HG02588 (cell line): Measurements from ENCODE around the gene VSTM1.
"Not testable (repeated sequence)": the region's sequence is repeated elsewhere in the genome, so short reads cannot be mapped to it uniquely, and the experiment has no call there.

Experiments
- ATAC-seq: cut with Tn5 transposase; IDR thresholded peaks from one replicate; pipeline ENCODE4 v1.9.1; 2021; ENCODE audit warnings: mild to moderate bottlenecking, moderate library complexity; ENCODE audit not compliant: unreplicated experiment

VSTM1 gene

DNA sequence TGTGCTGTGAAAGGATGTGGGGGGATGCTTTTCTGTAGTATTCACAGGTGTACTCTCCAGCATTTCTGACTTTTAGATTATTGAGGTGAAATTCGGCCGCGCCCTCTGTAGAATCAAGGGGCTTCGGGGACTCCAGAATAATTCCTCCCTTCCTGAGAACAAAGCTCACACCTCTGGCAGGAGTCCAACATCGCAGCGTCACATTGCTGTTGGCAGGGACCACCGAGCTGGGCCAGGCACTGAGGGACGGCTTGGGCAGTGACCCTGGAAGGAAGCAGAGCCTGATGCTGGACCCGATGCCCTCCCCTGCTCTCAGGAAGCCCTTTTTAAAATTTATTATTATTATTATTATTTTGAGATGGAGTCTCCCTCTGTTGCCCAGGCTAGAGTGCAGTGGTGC, 11.2 kb upstream of the VSTM1 start:
- ATAC-seq, result no peak

- no peak for ATAC-seq
Observed at GRCh38 chr19:54073829-54074228, 10.1 kb upstream of the VSTM1 start.

DNA sequence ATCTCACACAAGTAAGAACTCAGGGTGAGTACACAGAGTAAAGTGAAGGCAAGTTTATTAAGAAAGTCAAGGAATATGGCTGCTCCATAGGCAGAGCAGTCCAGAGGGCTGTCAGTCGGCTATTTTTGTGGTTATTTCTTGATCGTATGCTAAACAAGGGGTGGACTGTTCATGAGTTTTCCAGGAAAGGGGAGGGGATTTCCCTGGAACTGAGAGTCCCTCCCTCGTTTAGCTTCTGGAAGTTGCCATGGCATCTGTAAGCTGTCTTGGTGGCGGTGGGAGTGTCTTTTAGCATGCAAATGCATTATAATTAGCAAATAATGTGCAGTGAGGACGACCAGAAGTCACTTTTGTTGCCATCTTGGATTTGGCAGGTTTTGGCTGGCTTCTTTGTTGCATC, 5.8 kb upstream of the VSTM1 start:
- no peak for ATAC-seq

DNA sequence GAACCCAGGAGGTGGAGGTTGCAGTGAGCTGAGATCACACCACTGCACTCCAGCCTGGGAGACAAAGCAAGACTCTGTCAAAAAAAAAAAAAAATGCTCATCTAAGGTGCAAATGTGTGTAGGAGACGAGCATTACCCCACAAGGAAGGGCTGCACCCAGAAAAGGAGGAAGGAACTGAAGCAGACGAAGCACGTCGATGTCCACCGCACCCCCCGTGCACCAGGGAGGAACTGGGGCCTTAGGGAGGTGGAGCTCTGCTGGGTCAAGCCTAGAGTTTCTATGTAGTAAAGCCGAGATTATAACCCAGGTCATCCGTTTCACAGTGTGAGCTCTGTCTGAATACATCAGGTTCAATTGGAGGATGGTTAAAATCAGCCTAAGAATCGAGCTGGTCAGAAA, 1.1 kb downstream of the VSTM1 start:
- no peak for ATAC-seq

- ATAC-seq, result no peak
Observed at GRCh38 chr19:54047616-54048015, 16.1 kb downstream of the VSTM1 start.

GRCh38 chr19:54045771-54046170, 17.9 kb downstream of the VSTM1 start:
- no peak for ATAC-seq

- ATAC-seq, result no peak
Observed at GRCh38 chr19:54042989-54043388, 20.7 kb downstream of the VSTM1 start.

GRCh38 chr19:54041969-54042606, 21.6 kb downstream of the VSTM1 start:
- no peak for ATAC-seq

DNA sequence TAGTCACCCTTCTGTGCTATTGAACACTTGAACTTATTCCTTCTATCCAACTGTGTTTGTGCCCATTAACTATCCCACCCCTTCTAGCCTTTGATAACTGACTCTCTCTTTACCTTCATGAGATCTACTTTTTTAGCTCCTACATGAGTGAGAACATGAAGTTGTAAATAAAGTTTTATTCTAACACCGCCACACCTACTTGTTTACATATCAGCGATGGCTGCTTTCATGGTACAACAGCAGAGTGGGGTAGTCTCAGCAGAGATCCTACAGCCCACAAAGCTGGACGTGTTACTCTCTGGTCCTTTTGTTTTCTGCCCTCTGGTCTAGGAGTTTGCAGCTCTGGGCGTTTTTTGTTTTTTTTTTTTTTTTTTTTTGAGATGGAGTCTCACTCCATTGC, 23.7 kb downstream of the VSTM1 start:
- no peak for ATAC-seq

- not testable (repeated sequence) for ATAC-seq
Observed at GRCh38 chr19:54036542-54036941, 27.2 kb downstream of the VSTM1 start.

GRCh38 chr19:54035215-54036178, 28.2 kb downstream of the VSTM1 start:
- ATAC-seq, result no peak

DNA sequence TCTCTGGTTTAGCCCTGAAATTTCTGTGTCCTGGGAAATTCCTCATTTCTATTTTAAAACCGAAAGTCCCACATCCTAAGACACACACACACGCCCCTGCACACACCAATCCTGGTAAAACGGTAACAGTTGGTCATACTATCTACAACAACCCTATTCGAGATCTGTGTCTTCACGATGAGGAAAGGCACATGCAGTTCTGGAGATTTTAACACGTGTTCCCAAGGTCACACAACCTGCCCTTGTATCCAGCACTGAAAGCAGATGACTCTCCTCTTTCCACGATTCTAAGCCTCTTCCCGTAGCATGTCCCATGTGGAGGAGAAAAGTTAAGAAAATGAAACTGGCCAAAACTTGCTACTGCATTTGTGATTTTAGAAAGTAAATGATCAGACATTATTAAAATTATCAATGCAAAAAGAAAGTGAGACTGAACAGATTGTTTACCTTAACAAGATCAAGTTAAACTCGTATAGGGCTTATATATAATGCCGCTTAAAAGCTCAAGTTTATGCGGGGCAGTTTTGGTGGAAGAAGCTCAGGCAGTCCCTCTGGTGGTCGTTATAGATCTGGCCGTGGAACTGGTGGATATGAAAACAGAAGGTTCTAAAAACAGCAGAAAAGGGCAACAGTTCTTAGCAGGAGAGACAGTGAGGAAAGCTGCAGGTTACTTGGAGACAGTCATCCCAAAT, 32.7 kb downstream of the VSTM1 start:
- no peak for ATAC-seq

DNA sequence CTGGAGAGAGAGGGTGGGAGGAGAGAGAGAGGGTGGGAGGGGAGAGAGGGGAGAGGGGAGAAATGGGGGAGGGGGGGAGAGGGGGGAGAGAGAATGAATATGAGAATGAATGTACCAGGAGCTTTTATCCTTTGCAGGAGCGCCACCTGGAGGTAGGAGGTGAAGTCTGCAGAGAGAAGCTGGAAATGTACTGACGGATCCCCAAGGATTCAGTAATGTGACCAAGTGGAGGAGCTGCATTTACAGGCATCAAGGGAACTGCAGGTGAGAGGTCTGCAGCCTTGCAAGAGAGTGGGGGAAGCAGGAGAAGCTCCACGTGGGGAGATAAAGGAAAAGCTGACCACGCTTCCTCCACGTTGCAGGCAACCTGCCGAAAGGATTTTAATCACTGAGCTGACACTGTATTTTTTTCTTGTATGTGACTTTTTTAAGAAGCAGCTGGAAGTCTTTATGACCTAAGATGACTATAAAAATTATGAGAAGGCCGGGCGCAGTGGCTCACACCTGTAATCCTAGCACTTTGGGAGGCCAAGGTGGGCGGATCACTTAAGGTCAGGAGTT, 33.7 kb downstream of the VSTM1 start:
- ATAC-seq, result no peak

GRCh38 chr19:54029301-54029700, 34.4 kb downstream of the VSTM1 start:
- ATAC-seq, result no peak

DNA sequence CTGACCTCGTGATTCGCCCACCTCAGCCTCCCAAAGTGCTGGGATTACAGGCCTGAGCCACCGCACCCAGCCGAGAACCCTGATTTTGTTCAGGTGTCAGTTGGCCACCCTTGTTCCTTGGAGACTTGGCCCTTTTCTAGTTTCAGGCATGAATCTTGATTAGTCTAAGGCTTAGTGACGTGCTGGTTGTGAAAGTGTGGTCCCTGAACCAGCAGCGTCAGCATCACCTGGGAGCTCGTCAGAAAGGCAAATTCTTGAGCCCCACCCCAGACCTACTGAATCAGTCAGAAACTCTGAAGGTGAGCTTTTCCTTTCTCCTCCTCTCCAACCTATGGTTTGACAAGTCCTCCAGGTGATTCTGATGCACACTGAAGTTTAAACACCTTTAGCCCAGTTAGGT, 37.0 kb downstream of the VSTM1 start:
- ATAC-seq, result no peak

GRCh38 chr19:54024660-54025059, 39.0 kb downstream of the VSTM1 start:
- no peak for ATAC-seq

- no peak for ATAC-seq
Observed at GRCh38 chr19:54023191-54023590, 40.5 kb downstream of the VSTM1 start.

GRCh38 chr19:54021932-54022331, 41.8 kb downstream of the VSTM1 start:
- ATAC-seq, result no peak

DNA sequence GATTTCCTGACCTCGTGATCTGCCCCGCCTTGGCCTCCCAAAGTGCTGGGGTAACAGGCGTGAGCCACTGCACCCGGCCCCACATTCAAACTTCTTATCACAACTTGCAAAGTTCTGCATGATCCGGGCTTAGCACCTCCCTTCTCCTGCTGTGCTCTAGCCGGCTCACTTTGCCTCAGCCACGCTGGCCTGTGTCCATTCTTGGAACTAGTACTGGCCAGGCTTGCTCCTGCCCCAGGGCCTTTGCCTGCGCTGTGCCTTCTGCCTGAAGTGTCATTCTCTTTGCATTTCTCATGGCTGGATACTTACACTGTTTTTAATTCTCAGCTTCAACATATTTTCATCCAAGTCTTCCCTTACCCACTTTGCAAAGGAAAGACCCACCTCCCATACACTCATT, 42.3 kb downstream of the VSTM1 start:
- ATAC-seq, result no peak

- ATAC-seq, result no peak
Observed at GRCh38 chr19:54017261-54017660, 46.4 kb downstream of the VSTM1 start.

DNA sequence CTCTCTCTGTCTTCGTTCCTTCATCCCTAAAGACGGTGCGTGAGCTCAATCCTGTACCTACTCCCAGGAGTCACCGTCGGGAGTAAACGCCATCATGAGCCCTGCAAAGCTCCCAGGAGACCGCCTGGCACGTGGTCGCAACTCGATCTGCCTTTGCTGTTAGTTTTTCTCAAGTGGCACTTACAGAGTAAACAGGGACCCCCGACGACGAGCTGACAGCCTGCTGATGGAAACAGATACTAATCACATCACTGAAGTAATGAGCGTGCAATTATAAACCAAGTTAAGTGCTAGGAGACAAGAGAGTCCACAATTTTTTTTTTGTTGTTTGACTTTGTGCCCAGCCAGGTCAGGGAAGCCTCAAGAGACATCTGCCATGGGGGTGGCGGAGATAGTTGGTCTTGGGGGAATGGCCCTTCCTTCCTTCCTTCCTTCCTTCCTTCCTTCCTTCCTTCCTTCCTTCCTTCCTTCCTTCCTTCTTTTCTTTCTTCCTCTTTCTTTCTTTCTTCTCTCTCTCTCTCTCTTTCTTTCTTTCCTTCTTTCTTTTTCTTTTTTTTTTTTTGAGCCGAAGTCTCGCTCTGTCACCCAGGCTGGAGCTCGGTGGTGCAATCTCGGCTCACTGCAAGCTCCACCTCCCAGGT, 48.7 kb downstream of the VSTM1 start:
- no peak for ATAC-seq
